ENCODE results near the gene APOC3.
A peak's percentile ranks its signal among the peaks of the same experiment; 100 is the strongest.

The APOC3 gene

GRCh38 chr11:116852261-116853031, 22.7 kb downstream of the APOC3 start:
- no peak for DNase-seq

- DNase-seq: peak; percentile 95 to 96
These were observed 23.9 kb downstream of the APOC3 start for GRCh38 chr11:116853461-116854073.

- no peak for DNase-seq
These were observed 25.7 kb downstream of the APOC3 start for GRCh38 chr11:116855413-116855812.

- no peak for DNase-seq
These were observed 26.7 kb downstream of the APOC3 start for GRCh38 chr11:116856423-116856822.

- no peak for DNase-seq
These were observed 27.6 kb downstream of the APOC3 start for GRCh38 chr11:116857316-116857715.

GRCh38 chr11:116857936-116858335, 28.2 kb downstream of the APOC3 start:
- DNase-seq: no peak

GRCh38 chr11:116859175-116859574, 29.5 kb downstream of the APOC3 start:
- DNase-seq: no peak

- DNase-seq: no peak
These were observed 30.6 kb downstream of the APOC3 start for GRCh38 chr11:116860303-116860702.

- DNase-seq: no peak
These were observed 31.8 kb downstream of the APOC3 start for GRCh38 chr11:116861539-116861938.

GRCh38 chr11:116862185-116862584, 32.5 kb downstream of the APOC3 start:
- DNase-seq: no peak

- no peak for DNase-seq
These were observed 33.2 kb downstream of the APOC3 start for GRCh38 chr11:116862951-116863350.

- DNase-seq: no peak
These were observed 34.8 kb downstream of the APOC3 start for GRCh38 chr11:116864531-116864930.

GRCh38 chr11:116865696-116866095, 36.0 kb downstream of the APOC3 start:
- no peak for DNase-seq

- DNase-seq: no peak
These were observed 37.2 kb downstream of the APOC3 start for GRCh38 chr11:116866804-116867455.

GRCh38 chr11:116867619-116868018, 37.9 kb downstream of the APOC3 start:
- DNase-seq: no peak

- DNase-seq: no peak
These were observed 38.4 kb downstream of the APOC3 start for GRCh38 chr11:116868066-116868465.

- peak in 1 of 2 experiments; percentile 36 for DNase-seq
These were observed 39.9 kb downstream of the APOC3 start for GRCh38 chr11:116869610-116870009.

- peak; percentile 98 to 99 for DNase-seq
These were observed 40.3 kb downstream of the APOC3 start for GRCh38 chr11:116870054-116870453.

GRCh38 chr11:116871248-116871647, 41.5 kb downstream of the APOC3 start:
- peak in 1 of 2 experiments; percentile 19 for DNase-seq

- no peak for DNase-seq
These were observed 43.7 kb downstream of the APOC3 start for GRCh38 chr11:116873381-116873780.

- no peak for DNase-seq
These were observed 44.5 kb downstream of the APOC3 start for GRCh38 chr11:116874251-116874650.

- DNase-seq: no peak
These were observed 45.5 kb downstream of the APOC3 start for GRCh38 chr11:116875194-116875593.

- no peak for DNase-seq
These were observed 46.9 kb downstream of the APOC3 start for GRCh38 chr11:116876656-116877055.
